ENCODE results near the gene ATL2. TPM values are rescaled to one million over a fixed set of nuclear protein-coding genes. Genes with fewer than 3 reads are reported as not detected.
"Not testable (repeated sequence)": the region's sequence is repeated elsewhere in the genome, so short reads cannot be mapped to it uniquely, and the experiment has no call there.

The ATL2 gene
- total RNA-seq, 1 donor from 2014 or later = 43.9 TPM

DNA sequence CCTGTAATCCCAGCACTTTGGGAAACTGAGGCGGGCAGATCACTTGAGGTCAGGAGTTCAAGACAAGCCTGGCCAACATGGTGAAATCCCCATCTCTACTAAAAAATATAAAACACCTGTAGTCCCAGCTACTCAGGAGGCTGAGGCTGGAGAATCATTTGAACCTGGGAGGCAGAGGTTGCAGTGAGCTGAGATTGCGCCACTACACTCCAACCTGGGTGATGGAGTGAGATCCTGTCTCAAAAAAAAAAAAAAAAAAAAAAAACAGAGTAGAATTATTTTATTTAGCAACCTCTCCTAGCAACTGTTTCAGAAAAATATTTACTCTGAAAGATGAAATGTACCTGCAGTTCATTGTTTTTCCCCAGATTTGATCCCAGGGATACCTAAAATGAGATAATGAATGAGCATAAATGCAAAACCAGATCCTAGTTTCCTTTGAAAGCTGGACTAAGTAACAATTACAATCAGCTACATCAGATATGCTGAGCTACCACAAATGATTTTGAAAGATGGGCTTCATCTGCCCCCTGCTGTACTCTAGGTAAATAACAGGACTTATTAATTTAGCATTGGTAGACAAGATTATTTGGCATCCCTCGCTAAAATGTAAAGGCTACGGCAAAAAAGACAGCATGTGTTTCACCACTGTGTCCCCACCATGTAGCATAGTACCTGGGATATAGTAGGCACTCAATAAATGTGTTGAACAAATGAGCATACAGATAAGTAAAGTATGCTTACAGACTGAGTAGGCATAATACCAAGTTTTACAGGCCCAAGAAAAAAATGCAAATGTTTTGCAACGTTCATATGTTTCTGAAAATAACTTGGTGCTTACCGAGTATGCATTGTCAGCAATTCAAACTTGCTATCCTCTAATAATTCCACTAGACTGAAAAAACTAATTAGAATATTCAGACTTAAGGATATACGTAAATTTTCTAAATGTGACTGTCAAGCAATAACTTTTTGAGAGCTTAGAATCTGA is 102.5 kb downstream of the ATL2 start:
- intact Hi-C loops (cut with micrococcal nuclease) = loop anchor here (1.0 to 2.0 kb wide), 7 partner anchors 111 to 878 kb away; partner anchors contain the start of gene CYP1B1

GRCh38 chr2:38271697-38272096 is 105.4 kb downstream of the ATL2 start:
- intact Hi-C loops (cut with micrococcal nuclease) = no loop called here

DNA sequence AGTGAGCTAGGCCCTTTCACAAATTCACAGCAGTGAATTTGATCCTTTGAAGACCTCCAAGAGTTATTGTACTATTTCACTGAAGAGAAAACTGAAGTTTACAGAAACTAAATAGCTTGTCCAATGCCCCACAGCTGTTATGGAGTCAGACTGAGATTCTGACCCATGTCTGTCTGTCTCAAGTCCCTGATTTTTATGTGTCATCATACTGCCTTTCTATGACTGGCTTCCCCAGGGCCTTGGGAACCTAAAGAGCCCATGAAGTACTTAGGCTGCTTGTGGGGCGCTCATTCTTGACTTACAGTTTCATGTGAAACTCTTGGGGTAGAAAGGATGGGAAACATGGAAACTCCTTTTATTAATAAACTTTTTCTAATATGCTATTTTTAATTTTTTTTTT is 107.7 kb downstream of the ATL2 start:
- intact Hi-C loops (cut with micrococcal nuclease) = no loop called here

- intact Hi-C loops (cut with micrococcal nuclease) = no loop called here
These were observed 108.3 kb downstream of the ATL2 start for GRCh38 chr2:38268691-38269327.

DNA sequence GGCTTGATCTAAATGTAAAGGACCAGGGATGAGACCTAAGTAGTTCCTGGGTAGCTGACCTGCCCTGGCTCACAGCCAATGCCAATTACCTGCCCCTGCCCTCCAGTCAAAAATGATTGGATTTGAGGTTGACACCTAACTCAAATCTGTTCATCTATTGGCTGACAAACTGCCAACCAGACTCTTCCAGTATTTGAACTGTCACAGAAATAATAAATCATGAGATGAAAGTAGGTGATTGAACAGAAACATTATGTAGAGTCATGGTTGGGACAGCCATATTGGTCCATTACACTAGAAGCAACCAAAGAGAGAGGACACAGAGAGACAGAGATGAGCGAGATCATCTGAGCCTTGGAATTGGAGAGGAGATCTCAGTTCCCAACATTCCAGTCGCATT is 109.1 kb downstream of the ATL2 start:
- intact Hi-C loops (cut with micrococcal nuclease) = no loop called here

GRCh38 chr2:38267270-38267925 is 109.7 kb downstream of the ATL2 start:
- intact Hi-C loops (cut with micrococcal nuclease) = no loop called here

- intact Hi-C loops (cut with micrococcal nuclease) = no loop called here
These were observed 110.6 kb downstream of the ATL2 start for GRCh38 chr2:38266382-38267061.

- intact Hi-C loops (cut with micrococcal nuclease) = no loop called here
These were observed 111.6 kb downstream of the ATL2 start for GRCh38 chr2:38265461-38265860.

GRCh38 chr2:38264396-38265221 is 112.5 kb downstream of the ATL2 start:
- intact Hi-C loops (cut with micrococcal nuclease) = no loop called here

- intact Hi-C loops (cut with micrococcal nuclease) = no loop called here
These were observed 113.8 kb downstream of the ATL2 start for GRCh38 chr2:38263293-38263692.

- intact Hi-C loops (cut with micrococcal nuclease) = no loop called here
These were observed 114.8 kb downstream of the ATL2 start for GRCh38 chr2:38262069-38262871.

DNA sequence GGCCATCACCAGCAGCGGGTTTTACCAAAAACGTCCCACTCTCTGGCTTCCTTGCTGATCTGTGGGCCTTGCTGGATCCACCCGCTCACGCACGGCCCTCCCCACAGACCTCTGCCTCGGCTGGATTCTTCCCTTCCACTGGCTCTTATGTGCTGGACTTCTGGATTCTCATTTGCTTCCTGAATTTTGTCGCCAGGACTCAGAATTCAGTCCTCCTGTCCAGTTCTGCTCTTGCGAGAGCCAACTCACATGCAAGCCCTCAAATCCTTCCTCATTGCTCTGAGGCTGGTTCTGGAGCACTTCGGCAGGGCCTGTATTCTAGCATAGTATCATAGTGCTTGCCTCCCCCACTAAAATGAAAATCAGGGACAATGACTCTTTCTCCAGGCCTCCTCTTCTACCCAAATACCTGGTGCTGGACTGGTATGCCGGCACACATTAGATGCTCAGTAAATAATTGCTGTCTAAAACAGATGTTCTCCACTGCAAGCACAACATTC is 115.5 kb downstream of the ATL2 start:
- intact Hi-C loops (cut with micrococcal nuclease) = no loop called here

GRCh38 chr2:38260972-38261371 is 116.1 kb downstream of the ATL2 start:
- intact Hi-C loops (cut with micrococcal nuclease) = no loop called here

DNA sequence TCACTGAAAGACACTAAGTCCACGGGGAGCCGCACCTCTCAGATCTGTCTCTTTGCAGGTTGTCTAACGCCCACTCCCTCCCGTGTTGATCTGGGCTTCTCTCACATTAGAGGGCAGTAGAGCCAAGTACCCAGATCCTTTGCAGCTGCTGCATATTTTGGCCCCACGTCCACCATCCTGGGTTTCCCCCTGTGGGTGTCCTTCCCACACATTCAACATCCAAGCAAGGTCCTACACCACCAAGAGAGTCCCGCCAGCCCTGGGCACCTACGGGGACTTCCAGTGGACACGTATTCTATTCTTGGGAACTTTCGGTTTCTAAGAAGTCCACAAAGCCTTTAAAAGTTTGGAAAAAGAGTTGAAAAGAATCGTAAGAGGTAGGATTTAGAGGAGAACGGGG is 116.6 kb downstream of the ATL2 start:
- intact Hi-C loops (cut with micrococcal nuclease) = no loop called here

DNA sequence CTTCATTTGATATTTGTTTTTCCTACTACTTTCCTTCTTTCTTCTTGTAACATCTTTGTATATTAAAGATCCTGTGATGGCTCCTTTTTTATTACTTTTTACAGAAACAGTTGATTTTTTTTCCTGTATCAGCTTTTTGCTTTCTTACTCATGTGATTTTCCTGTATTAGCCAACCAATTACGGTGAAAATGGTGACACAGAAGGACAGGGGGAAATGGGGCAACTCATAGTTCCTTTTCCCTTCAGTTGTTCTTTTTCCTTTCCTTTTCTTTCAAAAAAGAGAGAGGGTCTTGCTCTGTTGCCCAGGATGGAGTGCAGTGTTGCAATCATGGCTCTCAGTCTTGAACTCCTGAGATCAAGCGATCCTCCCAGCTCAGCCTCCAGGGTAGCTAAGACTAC is 117.8 kb downstream of the ATL2 start:
- intact Hi-C loops (cut with micrococcal nuclease) = no loop called here

DNA sequence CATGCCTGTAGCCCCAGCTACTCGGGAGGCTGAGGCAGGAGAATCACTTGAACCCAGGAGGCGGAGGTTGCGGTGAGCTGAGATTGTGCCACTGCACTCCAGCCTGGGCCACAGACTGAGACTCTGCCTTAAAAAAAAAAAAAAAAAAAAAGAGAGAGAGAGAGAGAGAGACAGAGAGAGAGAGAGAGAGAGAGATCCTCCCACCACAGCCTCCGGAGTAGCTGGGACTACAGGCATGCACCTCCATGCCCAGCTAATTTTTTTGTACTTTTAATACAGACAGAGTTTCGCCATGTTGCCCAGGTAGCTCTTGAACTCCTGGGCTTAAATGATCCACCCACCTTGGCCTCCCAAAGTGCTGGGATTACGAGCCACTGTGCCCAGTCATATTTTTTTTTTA is 119.4 kb downstream of the ATL2 start:
- intact Hi-C loops (cut with micrococcal nuclease) = not testable (repeated sequence)

DNA sequence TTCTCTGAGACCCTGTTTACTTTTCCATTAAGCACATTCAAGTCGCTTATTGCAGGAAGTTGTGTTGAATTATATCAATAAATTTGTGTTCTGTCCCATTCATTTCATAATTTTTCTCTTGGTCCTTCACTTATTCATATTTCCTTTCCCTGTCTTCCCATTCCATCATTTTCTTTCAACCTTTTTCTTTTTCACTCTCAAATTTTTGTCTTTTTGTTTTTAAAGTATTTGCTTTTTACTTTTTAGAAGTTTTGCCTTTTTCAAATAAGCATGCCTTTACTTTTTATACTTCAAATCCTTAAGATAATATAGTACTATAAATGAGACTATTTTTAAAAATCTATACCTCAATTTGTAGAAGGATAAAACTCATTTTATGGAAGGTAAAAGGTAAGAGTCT is 120.5 kb downstream of the ATL2 start:
- intact Hi-C loops (cut with micrococcal nuclease) = no loop called here

- intact Hi-C loops (cut with micrococcal nuclease) = no loop called here
These were observed 121.9 kb downstream of the ATL2 start for GRCh38 chr2:38255211-38255610.

DNA sequence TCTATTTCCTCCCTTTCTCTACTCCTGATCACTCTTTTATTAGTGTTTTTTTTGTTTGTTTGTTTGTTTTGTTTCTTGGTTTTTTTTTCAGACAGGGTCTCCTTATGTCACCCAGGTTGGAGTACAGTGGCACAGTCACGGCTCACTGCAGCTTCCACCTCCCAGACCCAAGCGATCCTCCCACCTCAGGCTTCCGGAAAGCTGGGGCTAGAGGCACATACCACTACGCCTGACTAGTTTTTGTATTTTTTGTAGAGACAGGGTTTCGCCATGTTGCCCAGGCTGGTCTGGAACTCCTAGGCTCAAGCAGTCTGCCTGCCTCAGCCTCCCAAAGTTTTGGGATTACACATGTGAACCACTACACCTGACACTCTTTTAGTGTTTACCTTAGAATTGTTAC is 122.3 kb downstream of the ATL2 start:
- intact Hi-C loops (cut with micrococcal nuclease) = no loop called here

DNA sequence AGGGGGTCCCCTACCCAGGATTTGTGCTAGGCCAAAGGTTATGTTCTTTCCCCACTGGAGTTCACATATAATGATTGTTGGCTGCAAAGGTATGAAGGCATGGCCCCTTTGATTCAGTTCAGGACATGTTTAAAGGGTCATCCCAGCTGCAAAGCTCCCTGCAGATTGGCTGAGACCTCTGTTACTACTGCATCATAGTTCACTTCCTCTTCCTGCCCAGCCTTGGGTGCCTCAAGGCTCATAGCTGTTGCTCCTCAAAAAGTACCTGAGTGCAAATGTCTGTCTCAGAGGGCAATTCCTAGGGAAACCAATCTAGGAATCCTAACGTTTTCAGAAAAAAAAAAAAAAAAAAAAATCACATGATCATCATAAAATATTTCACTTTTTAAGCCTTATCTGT is 125.1 kb downstream of the ATL2 start:
- intact Hi-C loops (cut with micrococcal nuclease) = no loop called here
